HEK293 (cell line): ENCODE data around the gene EEIG2.

Experiments used
- CTCF ChIP-seq: fragments of 450-650 bp; formaldehyde crosslinking; IDR thresholded peaks from 2 replicates; pipeline ENCODE4 v1.5.1; 2016; ENCODE audit warnings: missing biosample characterization, missing genetic modification characterization
- MZF1 ChIP-seq: fragments of 450-650 bp; formaldehyde crosslinking; IDR thresholded peaks from 2 replicates; pipeline ENCODE4 v1.5.1; 2017; ENCODE audit warnings: missing biosample characterization, missing genetic modification characterization, borderline replicate concordance
- REST ChIP-seq: fragments of 450-650 bp; formaldehyde crosslinking; IDR thresholded peaks from 2 replicates; pipeline ENCODE4 v1.5.1; 2016; ENCODE audit warnings: missing biosample characterization, missing genetic modification characterization
- ZBTB7A ChIP-seq: fragments of 450-650 bp; formaldehyde crosslinking; IDR thresholded peaks from 2 replicates; pipeline ENCODE4 v1.5.1; 2016; ENCODE audit warnings: low read depth, missing biosample characterization, missing genetic modification characterization
- ZNF473 ChIP-seq: fragments of 450-650 bp; formaldehyde crosslinking; IDR thresholded peaks from 2 replicates; pipeline ENCODE4 v1.5.1; 2017; ENCODE audit warnings: missing biosample characterization, missing genetic modification characterization
- ZNF585B ChIP-seq: fragments of 450-650 bp; formaldehyde crosslinking; IDR thresholded peaks from 2 replicates; pipeline ENCODE4 v1.5.1; 2016; ENCODE audit warnings: missing biosample characterization, missing genetic modification characterization
- ZNF670 ChIP-seq: fragments of 450-650 bp; formaldehyde crosslinking; IDR thresholded peaks from 2 replicates; pipeline ENCODE4 v1.5.1; 2016; ENCODE audit warnings: missing biosample characterization, missing genetic modification characterization, low read depth
- ZNF76 ChIP-seq: fragments of 450-650 bp; formaldehyde crosslinking; IDR thresholded peaks from 2 replicates; pipeline ENCODE4; 2016; ENCODE audit warnings: low read depth, missing biosample characterization, missing genetic modification characterization, borderline replicate concordance
- ZNF785 ChIP-seq: fragments of 450-650 bp; formaldehyde crosslinking; IDR thresholded peaks from 2 replicates; pipeline ENCODE4 v1.5.1; 2016; ENCODE audit warnings: missing biosample characterization, missing genetic modification characterization
- TF ChIP-seq, protein P1 (sequence below): fragments of 450-650 bp; formaldehyde crosslinking; optimal IDR thresholded peaks from 2 replicates; pipeline ENCODE3; 2016; ENCODE audit warnings: missing biosample characterization, mild to moderate bottlenecking, missing genetic modification characterization

GRCh38 chr1:108591466-108591865, 31.6 kb downstream of the EEIG2 start:
- TF ChIP-seq ZNF585B (tag by site-specific recombination) (no peak), REST (tag by site-specific recombination) (no peak), CTCF (no peak), ZNF670 (tag by site-specific recombination) (no peak), ZBTB7A (tag by site-specific recombination) (no peak), MZF1 (tag by site-specific recombination) (no peak), ZNF785 (tag by site-specific recombination) (no peak), ZNF76 (tag by site-specific recombination) (no peak), ZNF473 (no peak)
- TF ChIP-seq, protein P1, sequence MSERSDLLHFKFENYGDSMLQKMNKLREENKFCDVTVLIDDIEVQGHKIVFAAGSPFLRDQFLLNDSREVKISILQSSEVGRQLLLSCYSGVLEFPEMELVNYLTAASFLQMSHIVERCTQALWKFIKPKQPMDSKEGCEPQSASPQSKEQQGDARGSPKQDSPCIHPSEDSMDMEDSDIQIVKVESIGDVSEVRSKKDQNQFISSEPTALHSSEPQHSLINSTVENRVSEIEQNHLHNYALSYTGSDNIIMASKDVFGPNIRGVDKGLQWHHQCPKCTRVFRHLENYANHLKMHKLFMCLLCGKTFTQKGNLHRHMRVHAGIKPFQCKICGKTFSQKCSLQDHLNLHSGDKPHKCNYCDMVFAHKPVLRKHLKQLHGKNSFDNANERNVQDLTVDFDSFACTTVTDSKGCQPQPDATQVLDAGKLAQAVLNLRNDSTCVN = no peak
